ENCODE measurements around the gene GMDS.
"Not testable (repeated sequence)": the region's sequence is repeated elsewhere in the genome, so short reads cannot be mapped to it uniquely, and the experiment has no call there.

The GMDS gene

GRCh38 chr6:1760876-1761275 lies 484.5 kb downstream of the GMDS start:
- no peak for DNase-seq

- DNase-seq = no peak
Observed at GRCh38 chr6:1759870-1760269, 485.5 kb downstream of the GMDS start.

- no peak for DNase-seq
Observed at GRCh38 chr6:1758076-1758679, 487.2 kb downstream of the GMDS start.

- DNase-seq = peak; percentile 31
Observed at GRCh38 chr6:1757131-1757530, 488.3 kb downstream of the GMDS start.

GRCh38 chr6:1756472-1757129 lies 488.8 kb downstream of the GMDS start:
- no peak for DNase-seq

GRCh38 chr6:1751063-1751462 lies 494.3 kb downstream of the GMDS start:
- DNase-seq = not testable (repeated sequence)

- DNase-seq = no peak
Observed at GRCh38 chr6:1749041-1749440, 496.4 kb downstream of the GMDS start.

- DNase-seq = no peak
Observed at GRCh38 chr6:1747531-1747930, 497.9 kb downstream of the GMDS start.

- no peak for DNase-seq
Observed at GRCh38 chr6:1747003-1747402, 498.4 kb downstream of the GMDS start.

- no peak for DNase-seq
Observed at GRCh38 chr6:1745814-1746213, 499.6 kb downstream of the GMDS start.

- DNase-seq = no peak
Observed at GRCh38 chr6:1744543-1744942, 500.9 kb downstream of the GMDS start.

GRCh38 chr6:1739680-1740079 lies 505.7 kb downstream of the GMDS start:
- no peak for DNase-seq

GRCh38 chr6:1739220-1739619 lies 506.2 kb downstream of the GMDS start:
- no peak for DNase-seq

- no peak for DNase-seq
Observed at GRCh38 chr6:1738558-1739081, 506.8 kb downstream of the GMDS start.

- no peak for DNase-seq
Observed at GRCh38 chr6:1737463-1738311, 507.7 kb downstream of the GMDS start.

- no peak for DNase-seq
Observed at GRCh38 chr6:1736346-1737105, 508.9 kb downstream of the GMDS start.

GRCh38 chr6:1735239-1735803 lies 510.1 kb downstream of the GMDS start:
- no peak for DNase-seq

- DNase-seq = no peak
Observed at GRCh38 chr6:1730882-1731281, 514.5 kb downstream of the GMDS start.

GRCh38 chr6:1729750-1730140 lies 515.7 kb downstream of the GMDS start:
- DNase-seq = no peak

- no peak for DNase-seq
Observed at GRCh38 chr6:1729133-1729749, 516.2 kb downstream of the GMDS start.

GRCh38 chr6:1726341-1726768 lies 519.0 kb downstream of the GMDS start:
- DNase-seq = no peak

GRCh38 chr6:1724616-1725015 lies 520.8 kb downstream of the GMDS start:
- DNase-seq = no peak

Measured in NCI-H2171 treated with DMSO at 0.1 percent for 48 hours (cell line).